HG03045 (cell line): Measurements from ENCODE around the gene SURF2.
"Not testable (repeated sequence)": the region's sequence is repeated elsewhere in the genome, so short reads cannot be mapped to it uniquely, and the experiment has no call there.

Source experiments
- ATAC-seq: cut with Tn5 transposase; IDR thresholded peaks from one replicate; pipeline ENCODE4 v1.9.1; 2021; ENCODE audit warnings: mild to moderate bottlenecking, moderate library complexity; ENCODE audit not compliant: unreplicated experiment

The SURF2 gene

GRCh38 chr9:133356391-133357091 lies at the start of gene SURF2, which contains the start of gene SURF1:
Gene SURF2 (plus strand): TSS chr9:133356550. CDS start chr9:133356593, 43 bp downstream.
Gene SURF1 (minus strand): TSS chr9:133356487. CDS start chr9:133356453, 34 bp downstream.
- peak; percentile 57 for ATAC-seq

- ATAC-seq = no peak
These were observed 49.0 kb upstream of the SURF2 start for GRCh38 chr9:133307301-133307700.

GRCh38 chr9:133309608-133310007 lies 46.7 kb upstream of the SURF2 start:
- no peak for ATAC-seq

- ATAC-seq = no peak
These were observed 40.4 kb upstream of the SURF2 start for GRCh38 chr9:133315997-133316396.

- ATAC-seq = not testable (repeated sequence)
These were observed 38.8 kb upstream of the SURF2 start for GRCh38 chr9:133317551-133317950.

GRCh38 chr9:133320421-133320881 lies 35.9 kb upstream of the SURF2 start:
- no peak for ATAC-seq

GRCh38 chr9:133321411-133321935 lies 34.9 kb upstream of the SURF2 start:
- ATAC-seq = no peak

GRCh38 chr9:133322701-133323100 lies 33.6 kb upstream of the SURF2 start:
- no peak for ATAC-seq

GRCh38 chr9:133323211-133323610 lies 33.1 kb upstream of the SURF2 start:
- no peak for ATAC-seq

GRCh38 chr9:133323991-133324703 lies 32.2 kb upstream of the SURF2 start:
- no peak for ATAC-seq

- not testable (repeated sequence) for ATAC-seq
These were observed 29.3 kb upstream of the SURF2 start for GRCh38 chr9:133327021-133327420.

GRCh38 chr9:133327834-133328484 lies 28.4 kb upstream of the SURF2 start:
- ATAC-seq = no peak

GRCh38 chr9:133329306-133330156 lies 26.8 kb upstream of the SURF2 start:
- not testable (repeated sequence) for ATAC-seq

- ATAC-seq = no peak
These were observed 25.1 kb upstream of the SURF2 start for GRCh38 chr9:133331221-133331620.

- no peak for ATAC-seq
These were observed 24.5 kb upstream of the SURF2 start for GRCh38 chr9:133331641-133332380.

GRCh38 chr9:133332381-133332730 lies 24.0 kb upstream of the SURF2 start:
- ATAC-seq = no peak

- no peak for ATAC-seq
These were observed 23.3 kb upstream of the SURF2 start for GRCh38 chr9:133333011-133333410.

- ATAC-seq = no peak
These were observed 22.8 kb upstream of the SURF2 start for GRCh38 chr9:133333566-133333965.

- ATAC-seq = no peak
These were observed 22.2 kb upstream of the SURF2 start for GRCh38 chr9:133334161-133334560.

GRCh38 chr9:133334888-133335287 lies 21.5 kb upstream of the SURF2 start:
- not testable (repeated sequence) for ATAC-seq
